HCT116 (cell line): ENCODE measurements around the gene TMEM217. TPM values are rescaled to one million over a fixed set of nuclear protein-coding genes. Genes with fewer than 3 reads are reported as not detected.

Source experiments
- ATAC-seq: fragments of 200-7000 bp; cut with Tn5 transposase; 2 replicates; pipeline ENCODE4 v1.9.1; 2020; ENCODE audit warnings: mild to moderate bottlenecking, moderate library complexity
- BruUV-seq: library from RNA; stranded (reverse); fragments of 400-500 nt; replicated peaks from 2 replicates; lab custom pipeline; 2021; lab: Mats Ljungman, UMichigan
- CTCF ChIA-PET: fragments of 300-600 bp; sonication (Branson Sonifier 250); formaldehyde crosslinking; loops from one replicate; lab custom pipeline; 2021; ENCODE audit warnings: antibody characterized with exemption; lab: Charles Lee
- POLR2A ChIA-PET: fragments of 300-600, 350-600 bp; sonication (Branson Sonifier 250); formaldehyde crosslinking; loops from one replicate; lab custom pipeline; 2021; ENCODE audit warnings: antibody characterized with exemption; lab: Charles Lee
- RAD21 ChIA-PET, 2 experiments: fragments of 300-600 bp; sonication (Branson Sonifier 250); formaldehyde crosslinking; loops; one replicate each; lab custom pipeline; 2023; ENCODE audit warnings: low total read pairs in 2 of 2; ENCODE audit not compliant: uncharacterized antibody in 2 of 2, unreplicated experiment in 2 of 2, low non-redundant PET in 1 of 2; lab: Charles Lee
- DNase-seq: peaks from one replicate; pipeline ENCODE4 v3.0.0-alpha.2; 2010; ENCODE audit warnings: low read depth, low spot score
- H2AFZ ChIP-seq: fragments of 200-600 bp; shearing (Covaris generic), sonication (generic); 2 replicates; pipeline ENCODE4 v1.6.1; 2017; ENCODE audit warnings: low read depth, mixed run types, mixed read lengths, antibody characterized with exemption, low read length; ENCODE audit not compliant: poor library complexity, severe bottlenecking
- H3K27ac ChIP-seq: 2 replicates; pipeline ENCODE4 v1.5.1; 2012; ENCODE audit warnings: low read depth, low read length
- H3K27me3 ChIP-seq: fragments of 200-600 bp; sonication (generic); 2 replicates; pipeline ENCODE4 v1.6.1; 2016; ENCODE audit warnings: mixed run types, low read length, mixed read lengths; ENCODE audit not compliant: insufficient read depth
- H3K36me3 ChIP-seq, 2 experiments: fragments of 200-500 bp in 1 of 2; fragments of 200-600 bp in 1 of 2; sonication (Bioruptor generic) in 1 of 2; sonication (generic) in 1 of 2; 2 replicates each; pipeline versions ENCODE4 v1.5.1 to v1.6.1; 2014 to 2016; ENCODE audit warnings: low read length in 2 of 2, inconsistent platforms in 1 of 2, mixed read lengths in 1 of 2, mixed run types in 1 of 2; ENCODE audit not compliant: insufficient read depth in 2 of 2, control insufficient read depth in 1 of 2
- H3K4me1 ChIP-seq, 2 experiments: fragments of 200-600 bp in 1 of 2; sonication (generic) in 1 of 2; 2 replicates each; pipeline versions ENCODE4 v1.5.1 to v1.6.1; 2012 to 2017; ENCODE audit warnings: low read length in 2 of 2, inconsistent platforms in 1 of 2, mild to moderate bottlenecking in 1 of 2, mixed read lengths in 1 of 2, mixed run types in 1 of 2, moderate library complexity in 1 of 2; ENCODE audit not compliant: insufficient read depth in 2 of 2, control insufficient read depth in 1 of 2
- H3K4me2 ChIP-seq: fragments of 200-600 bp; sonication (generic); 2 replicates; pipeline ENCODE4 v1.6.1; 2017; ENCODE audit warnings: mixed run types, low read length, mixed read lengths
- H3K4me3 ChIP-seq, 2 experiments: fragments of 200-600 bp in 1 of 2; sonication (generic) in 1 of 2; replicated peaks in 1 of 2; 2 replicates each; pipeline ENCODE4 v1.5.1; 2011 to 2016; ENCODE audit warnings: low read length in 2 of 2, control low read depth in 1 of 2, low read depth in 1 of 2, mild to moderate bottlenecking in 1 of 2, mixed read lengths in 1 of 2, mixed run types in 1 of 2
- H3K79me2 ChIP-seq: fragments of 200-600 bp; sonication (generic); 2 replicates; pipeline ENCODE4 v1.6.1; 2017; ENCODE audit warnings: mild to moderate bottlenecking, mixed run types, low read length, moderate library complexity, mixed read lengths; ENCODE audit not compliant: insufficient read depth
- H3K9ac ChIP-seq: fragments of 200-600 bp; sonication (generic); 2 replicates; pipeline ENCODE4 v1.6.1; 2016; ENCODE audit warnings: low read length, mixed read lengths
- H3K9me2 ChIP-seq: fragments of 200-600 bp; sonication (generic), shearing (Covaris generic); 2 replicates; pipeline ENCODE4 v1.6.1; 2017; ENCODE audit warnings: mixed run types, mild to moderate bottlenecking, moderate library complexity; ENCODE audit not compliant: insufficient read depth
- H3K9me3 ChIP-seq, 2 experiments: fragments of 200-500 bp in 1 of 2; fragments of 200-600 bp in 1 of 2; sonication (Bioruptor generic) in 1 of 2; sonication (generic) in 1 of 2; 2 replicates each; pipeline ENCODE4 v1.6.1; 2014 to 2017; ENCODE audit warnings: low read length in 2 of 2, mixed read lengths in 2 of 2, inconsistent platforms in 1 of 2, low read depth in 1 of 2, mild to moderate bottlenecking in 1 of 2, mixed run types in 1 of 2, moderate library complexity in 1 of 2; ENCODE audit not compliant: control insufficient read depth in 1 of 2, insufficient read depth in 1 of 2
- H4K20me1 ChIP-seq: fragments of 200-600 bp; sonication (generic), shearing (Covaris generic); 2 replicates; pipeline ENCODE4 v1.6.1; 2017; ENCODE audit warnings: mixed run types, mild to moderate bottlenecking, moderate library complexity; ENCODE audit not compliant: insufficient read depth
- ATF3 ChIP-seq: IDR thresholded peaks from 2 replicates; pipeline ENCODE4 v1.6.1; 2012
- CBX3 ChIP-seq: IDR thresholded peaks from 2 replicates; pipeline ENCODE4 v1.6.1; 2012; ENCODE audit warnings: low read depth
- CEBPB ChIP-seq: IDR thresholded peaks from 2 replicates; pipeline ENCODE4 v1.6.1; 2012; ENCODE audit warnings: low read depth
- EZH2phosphoT487 ChIP-seq: fragments of 200-600 bp; IDR thresholded peaks from 2 replicates; pipeline ENCODE4 v1.6.1; 2018; ENCODE audit warnings: antibody characterized with exemption, borderline replicate concordance
- FOSL1 ChIP-seq: IDR thresholded peaks from 2 replicates; pipeline ENCODE4 v1.6.1; 2012; ENCODE audit warnings: low read depth
- JUND ChIP-seq: IDR thresholded peaks from 2 replicates; pipeline ENCODE4 v1.6.1; 2012
- MAX ChIP-seq: IDR thresholded peaks from 2 replicates; pipeline ENCODE4 v1.6.1; 2012
- POLR2A ChIP-seq: IDR thresholded peaks from 2 replicates; pipeline ENCODE4 v1.7.0; 2011; ENCODE audit warnings: borderline replicate concordance; ENCODE audit not compliant: insufficient read depth, insufficient read length; ENCODE audit errors: extremely low read depth
- RAD21 ChIP-seq: IDR thresholded peaks from 2 replicates; pipeline ENCODE4 v1.6.1; 2012; ENCODE audit warnings: low read depth, mild to moderate bottlenecking
- REST ChIP-seq: IDR thresholded peaks from 2 replicates; pipeline ENCODE4 v1.6.1; 2012; ENCODE audit warnings: low read depth
- TCF7L2 ChIP-seq: IDR thresholded peaks from 2 replicates; pipeline ENCODE4 v1.7.0; 2011; ENCODE audit warnings: borderline replicate concordance, inconsistent platforms; ENCODE audit not compliant: insufficient read depth, insufficient read length; ENCODE audit errors: extremely low read depth
- YY1 ChIP-seq: IDR thresholded peaks from 2 replicates; pipeline ENCODE4 v1.6.1; 2011; ENCODE audit warnings: low read length, low read depth, moderate library complexity, mild to moderate bottlenecking; ENCODE audit not compliant: insufficient replicate concordance; ENCODE audit errors: extremely low read depth
- intact Hi-C: fragments of 100-400 bp; cut with micrococcal nuclease; formaldehyde crosslinking; loops from 2 replicates; pipeline ENCODE4 v1.10.0; 2022
- total RNA-seq: library from RNA; stranded (reverse); gene quantifications from one replicate; pipeline ENCODE4 v1.2.1, GENCODE V29; 2021; ENCODE audit not compliant: unreplicated experiment
- TF ChIP-seq, protein P1 (sequence below), 3 experiments: fragments of 200-600 bp in 1 of 3; sonication (generic) in 1 of 3; IDR thresholded peaks in 2 of 3; conservative IDR thresholded peaks in 1 of 3; 2 replicates each; pipeline ENCODE4 v1.5.1; 2012 to 2017; ENCODE audit warnings: low read depth in 2 of 3, low read length in 2 of 3, antibody characterized with exemption in 1 of 3, borderline replicate concordance in 1 of 3, control low read depth in 1 of 3, mild to moderate bottlenecking in 1 of 3, mixed read lengths in 1 of 3, mixed run types in 1 of 3, moderate library complexity in 1 of 3; ENCODE audit not compliant: insufficient read depth in 1 of 3

The TMEM217 gene
- total RNA-seq, 1 experiment from 2014 or later: 0.98 TPM

GRCh38 chr6:37254881-37255280 lies 3.1 kb downstream of the TMEM217 start:
- Histone ChIP-seq H3K9me2 (no peaks in the 10 kb centered on the region), H4K20me1 (no peaks in the 10 kb centered on the region), H3K36me3 (no peaks in the 10 kb centered on the region; a peak in 1 of 4 replicates), H3K79me2 (peaks cover 22% of the 10 kb centered on the region), H3K9me3 (no peaks in the 10 kb centered on the region), H3K4me2 (no peak overlapping the region), H3K27me3 (no peaks in the 10 kb centered on the region), H3K4me1 (peaks cover 8 to 18% of the 10 kb centered on the region in 2 experiments; a peak in 3 of 4 replicates), H2AFZ (no peak overlapping the region), H3K27ac (no peak overlapping the region), H3K4me3 (no peak overlapping the region), H3K9ac (no peak overlapping the region)
- ATAC-seq (no peak), DNase-seq (no peak)
- TF ChIP-seq, protein P1, sequence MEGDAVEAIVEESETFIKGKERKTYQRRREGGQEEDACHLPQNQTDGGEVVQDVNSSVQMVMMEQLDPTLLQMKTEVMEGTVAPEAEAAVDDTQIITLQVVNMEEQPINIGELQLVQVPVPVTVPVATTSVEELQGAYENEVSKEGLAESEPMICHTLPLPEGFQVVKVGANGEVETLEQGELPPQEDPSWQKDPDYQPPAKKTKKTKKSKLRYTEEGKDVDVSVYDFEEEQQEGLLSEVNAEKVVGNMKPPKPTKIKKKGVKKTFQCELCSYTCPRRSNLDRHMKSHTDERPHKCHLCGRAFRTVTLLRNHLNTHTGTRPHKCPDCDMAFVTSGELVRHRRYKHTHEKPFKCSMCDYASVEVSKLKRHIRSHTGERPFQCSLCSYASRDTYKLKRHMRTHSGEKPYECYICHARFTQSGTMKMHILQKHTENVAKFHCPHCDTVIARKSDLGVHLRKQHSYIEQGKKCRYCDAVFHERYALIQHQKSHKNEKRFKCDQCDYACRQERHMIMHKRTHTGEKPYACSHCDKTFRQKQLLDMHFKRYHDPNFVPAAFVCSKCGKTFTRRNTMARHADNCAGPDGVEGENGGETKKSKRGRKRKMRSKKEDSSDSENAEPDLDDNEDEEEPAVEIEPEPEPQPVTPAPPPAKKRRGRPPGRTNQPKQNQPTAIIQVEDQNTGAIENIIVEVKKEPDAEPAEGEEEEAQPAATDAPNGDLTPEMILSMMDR (IDR thresholded peaks at IDR 0.05 in 2 of 3, conservative IDR thresholded peaks at IDR 0.05 in 1 of 3; ENCODE audit: borderline replicate concordance in 1 of 3, insufficient read depth in 1 of 3, low read depth in 2 of 3, low read length in 2 of 3): no peak
- BruUV-seq: no TSS peak
- ChIA-PET CTCF (no interaction called here), RAD21 (no interaction called here), POLR2A (no interaction called here)
- intact Hi-C loops: no loop called here

GRCh38 chr6:37253486-37254007 lies 4.4 kb downstream of the TMEM217 start:
- Histone ChIP-seq H2AFZ (no peak overlapping the region), H3K36me3 (no peaks in the 10 kb centered on the region; a peak in 1 of 4 replicates), H3K27ac (no peak overlapping the region), H3K79me2 (peaks cover 8% of the 10 kb centered on the region), H3K4me3 (no peak overlapping the region), H3K9ac (no peak overlapping the region), H3K27me3 (no peaks in the 10 kb centered on the region), H3K9me3 (no peaks in the 10 kb centered on the region), H3K4me1 (peaks cover 3 to 11% of the 10 kb centered on the region in 2 experiments; a peak in 3 of 4 replicates), H3K9me2 (no peaks in the 10 kb centered on the region), H3K4me2 (no peak overlapping the region), H4K20me1 (no peaks in the 10 kb centered on the region)
- BruUV-seq: no TSS peak
- POLR2A ChIA-PET: no interaction called here
- CTCF ChIA-PET: no interaction called here
- ATAC-seq (no peak), DNase-seq (no peak)
- RAD21 ChIA-PET: no interaction called here
- intact Hi-C loops: no loop called here
- TF ChIP-seq MAX (no peak), JUND (no peak), YY1 (no peak), CEBPB (no peak), EZH2phosphoT487 (no peak), CBX3 (no peak), ATF3 (no peak), REST (no peak), TCF7L2 (no peak), FOSL1 (no peak), POLR2A (no peak), RAD21 (no peak)
